GM12878 (cell line): ENCODE results near the gene CRYGA. TPM values are rescaled to one million over a fixed set of nuclear protein-coding genes. Genes with fewer than 3 reads are reported as not detected.
"Not testable (repeated sequence)": the region's sequence is repeated elsewhere in the genome, so short reads cannot be mapped to it uniquely, and the experiment has no call there.

ENCODE experiments used
- ATAC-seq: fragments of 200-7000 bp; cut with Tn5 transposase; 3 replicates; pipeline ENCODE4 v1.9.1; 2020; ENCODE audit warnings: mild to moderate bottlenecking, moderate library complexity
- BruUV-seq: library from RNA; stranded (reverse); fragments of 400-500 nt; replicated peaks from 2 replicates; lab custom pipeline; 2021; lab: Mats Ljungman, UMichigan
- CTCF ChIA-PET: fragments of 300-600 bp; sonication (Branson Sonifier 250); formaldehyde crosslinking; extraction: SDS; loops from one replicate; lab custom pipeline; 2021; ENCODE audit warnings: inconsistent platforms; lab: Yijun Ruan, JAX
- POLR2A ChIA-PET: fragments of 350-600 bp; formaldehyde crosslinking; extraction: SDS; loops from one replicate; lab custom pipeline; 2021; ENCODE audit warnings: inconsistent platforms; lab: Charles Lee
- RAD21 ChIA-PET: fragments of 300-600 bp; sonication (Branson Sonifier 250); formaldehyde crosslinking; loops from one replicate; lab custom pipeline; 2023; ENCODE audit warnings: antibody characterized with exemption; ENCODE audit not compliant: unreplicated experiment; lab: Charles Lee
- SMC1A ChIA-PET: fragments of 300-600 bp; sonication (Branson Sonifier 250); formaldehyde crosslinking; loops from one replicate; lab custom pipeline; 2023; ENCODE audit not compliant: unreplicated experiment, uncharacterized antibody; lab: Charles Lee
- DNase-seq: peaks from one replicate; pipeline ENCODE4 v3.0.0-alpha.2; 2011; ENCODE audit warnings: low read depth, low spot score
- FAIRE-seq: peaks from 3 replicates; lab custom pipeline; 2011; peaks lifted over from hg19 to GRCh38; lab: Jason Lieb, UNC
- H2AFZ ChIP-seq: 2 replicates; pipeline ENCODE4 v1.6.0; 2011; ENCODE audit warnings: low read depth, low read length, control low read depth; ENCODE audit not compliant: control insufficient read depth
- H3K27ac ChIP-seq: 2 replicates; pipeline ENCODE4 v1.5.1; 2011; ENCODE audit warnings: control low read depth; ENCODE audit not compliant: control insufficient read depth, insufficient read depth
- H3K27me3 ChIP-seq, 2 experiments: replicated peaks in 1 of 2; 2 replicates each; pipeline versions ENCODE4 v1.6.0 to v1.6.1; 2011; ENCODE audit warnings: low read length in 1 of 2; ENCODE audit not compliant: control insufficient read depth in 2 of 2, insufficient read depth in 2 of 2
- H3K36me3 ChIP-seq, 2 experiments: 2 replicates each; pipeline ENCODE4 v1.5.1; 2011; ENCODE audit warnings: low read length in 1 of 2; ENCODE audit not compliant: control insufficient read depth in 2 of 2, insufficient read depth in 2 of 2
- H3K4me1 ChIP-seq: 2 replicates; pipeline ENCODE4 v1.6.1; 2011; ENCODE audit warnings: mild to moderate bottlenecking, low read length, moderate library complexity, mixed read lengths; ENCODE audit not compliant: control insufficient read depth, insufficient read depth
- H3K4me2 ChIP-seq: 2 replicates; pipeline ENCODE4 v1.6.0; 2011; ENCODE audit warnings: control low read depth; ENCODE audit not compliant: control insufficient read depth, insufficient read depth
- H3K4me3 ChIP-seq: fragments of 200-600 bp; sonication (generic); 2 replicates; pipeline ENCODE4 v1.5.1; 2016
- H3K79me2 ChIP-seq: 2 replicates; pipeline ENCODE4 v1.6.0; 2011; ENCODE audit warnings: low read length; ENCODE audit not compliant: control insufficient read depth, insufficient read depth
- H3K9ac ChIP-seq: 2 replicates; pipeline ENCODE4 v1.8.0; 2011; ENCODE audit warnings: low read length, control low read depth, mixed read lengths; ENCODE audit not compliant: control insufficient read depth, insufficient read depth
- H3K9me3 ChIP-seq: replicated peaks from 3 replicates; pipeline ENCODE4 v1.5.1; 2011; ENCODE audit warnings: mild to moderate bottlenecking, low read length; ENCODE audit not compliant: control insufficient read depth, insufficient read depth
- H4K20me1 ChIP-seq: 2 replicates; pipeline ENCODE4 v1.6.0; 2011; ENCODE audit not compliant: control insufficient read depth, insufficient read depth
- ATF2 ChIP-seq: IDR thresholded peaks from 2 replicates; pipeline ENCODE4 v1.6.1; 2012; ENCODE audit warnings: low read length, inconsistent platforms
- CHD2 ChIP-seq: IDR thresholded peaks from 2 replicates; pipeline ENCODE4 v1.6.1; 2011; ENCODE audit warnings: low read depth, low read length, improper control_type of control experiment, borderline replicate concordance
- GATAD2B ChIP-seq: fragments of 450-650 bp; conservative IDR thresholded peaks from 2 replicates; pipeline ENCODE4 v1.6.1; 2017; ENCODE audit warnings: low read depth, mild to moderate bottlenecking, moderate library complexity
- MAX ChIP-seq: IDR thresholded peaks from 2 replicates; pipeline ENCODE4 v1.6.1; 2012; ENCODE audit warnings: low read depth, low read length, improper control_type of control experiment
- MXI1 ChIP-seq: fragments of 150-350 bp; IDR thresholded peaks from 2 replicates; pipeline ENCODE4 v1.6.1; 2011; ENCODE audit warnings: low read depth, mild to moderate bottlenecking, inconsistent platforms, low read length, improper control_type of control experiment
- NRF1 ChIP-seq: conservative IDR thresholded peaks from 2 replicates; pipeline ENCODE4 v1.6.1; 2011; ENCODE audit warnings: mild to moderate bottlenecking, low read depth, low read length, improper control_type of control experiment
- RCOR1 ChIP-seq: conservative IDR thresholded peaks from 2 replicates; pipeline ENCODE4 v1.6.1; 2012; ENCODE audit warnings: low read depth, low read length, improper control_type of control experiment
- RUNX3 ChIP-seq: IDR thresholded peaks from 2 replicates; pipeline ENCODE4 v1.6.1; 2012; ENCODE audit warnings: low read length, inconsistent platforms
- SREBF1 ChIP-seq: IDR thresholded peaks from 2 replicates; pipeline ENCODE4 v1.6.1; 2012; ENCODE audit warnings: mild to moderate bottlenecking, low read length
- SREBF2 ChIP-seq: IDR thresholded peaks from 2 replicates; pipeline ENCODE4 v1.6.1; 2012; ENCODE audit warnings: mild to moderate bottlenecking, low read length
- SUZ12 ChIP-seq: fragments of 200-600 bp; sonication (generic); IDR thresholded peaks from one replicate; pipeline ENCODE4 v1.6.1; 2018; ENCODE audit warnings: antibody characterized with exemption, mild to moderate bottlenecking; ENCODE audit not compliant: unreplicated experiment
- USF1 ChIP-seq: IDR thresholded peaks from 2 replicates; pipeline ENCODE4 v1.6.1; 2011; ENCODE audit warnings: borderline replicate concordance, low read depth, mild to moderate bottlenecking, moderate library complexity, mixed read lengths, low read length; ENCODE audit not compliant: insufficient read depth; ENCODE audit errors: extremely low read length
- ZNF384 ChIP-seq: IDR thresholded peaks from 2 replicates; pipeline ENCODE4 v1.6.1; 2012; ENCODE audit warnings: low read depth, mild to moderate bottlenecking, low read length, improper control_type of control experiment, borderline replicate concordance
- WGBS: methylation state at CpG from one replicate; pipeline ENCODE4 v1.1.6; 2016; ENCODE audit warnings: low lambda C conversion rate; ENCODE audit not compliant: insufficient replicate concordance, insufficient coverage; ENCODE audit errors: missing lambda C conversion rate; 5-methylcytosine and 5-hydroxymethylcytosine counted together
- in situ Hi-C: fragments of 300-500 bp; cut with MboI; formaldehyde crosslinking; loops from 9 replicates; pipeline ENCODE4 v1.14.3; 2018; ENCODE audit warnings: mixed read lengths
- intact Hi-C: fragments of 100-400 bp; cut with micrococcal nuclease; formaldehyde crosslinking; loops from one replicate; pipeline ENCODE4 v1.14.2; 2022; ENCODE audit not compliant: unreplicated experiment
- polyA plus RNA-seq, 11 experiments: library from polyadenylated mRNA; depleted of rRNA in 4 of 11; unstranded in 6 of 11; stranded (reverse) in 5 of 11; fragments of >200 nt; fragmentation: Nextera tagmentation in 4 of 11; fragmentation: Illumina TruSeq in 1 of 11; extraction: Ambion mirVana in 4 of 11; extraction: Trizol in 1 of 11; gene quantifications; 1 replicate in 1 of 11; 2 replicates in 10 of 11; pipeline versions ENCODE4 v1.2.1 to v1.2.3, GENCODE V29; 2011 to 2016; ENCODE audit warnings: inconsistent platforms in 2 of 11, missing spikeins in 2 of 11, low read depth in 1 of 11
- total RNA-seq, 4 experiments: library from RNA; depleted of rRNA in 3 of 4; stranded (reverse); fragments of >200 nt in 3 of 4; fragmentation: Illumina TruSeq in 1 of 4; extraction: Trizol in 1 of 4; gene quantifications; 2 replicates each; pipeline versions ENCODE4 v1.2.1 to v1.2.3, GENCODE V29; 2013 to 2021

CRYGA gene
- total and polyA plus RNA-seq, 10 of the 15 experiments (the other 5 are each of a cell fraction or from before 2014, with no cell fraction given): not detected

- TF ChIP-seq ATF2: no peak
- TF ChIP-seq GATAD2B: no peak
- no peak for TF ChIP-seq NRF1
- TF ChIP-seq MAX: no peak
- TF ChIP-seq SREBF1: no peak
These were observed 21.0 kb downstream of the CRYGA start (continued) for GRCh38 chr2:208142240-208142924.

- no peak overlapping the region for H3K27ac ChIP-seq
- no peaks in the 10 kb centered on the region for H3K27me3 ChIP-seq
- H3K9ac ChIP-seq: no peak overlapping the region
- FAIRE-seq (no peak), ATAC-seq (no peak), DNase-seq (no peak)
- H3K4me2 ChIP-seq: no peak overlapping the region
- H2AFZ ChIP-seq: no peak overlapping the region
- ChIA-PET POLR2A (no interaction called here), RAD21 (no interaction called here), SMC1A (interaction anchor here (0.5 kb wide), 1 partner anchor 20 kb away, joined by 4 read pairs; no protein-coding TSS in a partner anchor), CTCF (no interaction called here)
- intact Hi-C loops (no loop called here), in situ Hi-C loops (no loop called here)
- BruUV-seq: no TSS peak
- H3K79me2 ChIP-seq: no peaks in the 10 kb centered on the region
- H3K4me3 ChIP-seq: no peak overlapping the region
- no peaks in the 10 kb centered on the region for H4K20me1 ChIP-seq
- TF ChIP-seq USF1: no peak
- TF ChIP-seq SUZ12: no peak
- no peak for TF ChIP-seq ZNF384
- no peak for TF ChIP-seq MXI1
- TF ChIP-seq RUNX3: no peak
- TF ChIP-seq CHD2: no peak
- TF ChIP-seq SREBF2: no peak
- TF ChIP-seq NRF1: no peak
- TF ChIP-seq RCOR1: no peak
- peaks cover 2% of the 10 kb centered on the region; the same call in 1 of the 2 replicates for H3K4me1 ChIP-seq
- H3K9me3 ChIP-seq: no peaks in the 10 kb centered on the region; the same call in 2 of the 3 replicates
- H3K36me3 ChIP-seq: no peaks in the 10 kb centered on the region
- 87% methylated on average over 18 of the region's 18 CpGs for WGBS
These were observed 23.9 kb downstream of the CRYGA start for GRCh38 chr2:208139447-208139846.

GRCh38 chr2:208138334-208138733, 25.1 kb downstream of the CRYGA start:
- RAD21 ChIA-PET: interaction anchor here (0.7 kb wide), 1 partner anchor 365 kb away, joined by 3 read pairs; no protein-coding TSS in a partner anchor
- H3K9ac ChIP-seq, H3K27ac ChIP-seq, FAIRE-seq, DNase-seq, H3K4me1 ChIP-seq, H3K79me2 ChIP-seq, H3K36me3 ChIP-seq, POLR2A ChIA-PET, SMC1A ChIA-PET, H3K4me3 ChIP-seq, CTCF ChIA-PET, H2AFZ ChIP-seq, H3K27me3 ChIP-seq, H3K9me3 ChIP-seq, H3K4me2 ChIP-seq, H4K20me1 ChIP-seq, intact Hi-C loops, ATAC-seq, in situ Hi-C loops, BruUV-seq: not testable (repeated sequence)
- WGBS: 60% methylated on average over 7 of the region's 7 CpGs
